H1 (cell line): ENCODE measurements around the gene NFXL1. TPM values are rescaled to one million over a fixed set of nuclear protein-coding genes. Genes with fewer than 3 reads are reported as not detected.

Source experiments
- ASH2L ChIP-seq: fragments of 200-600, 300-600 bp; sonication (generic); IDR thresholded peaks from one replicate; pipeline ENCODE4 v1.7.1; 2017; ENCODE audit warnings: low read length
- CHD7 ChIP-seq: fragments of 300-600 bp; sonication (generic); IDR thresholded peaks from 2 replicates; pipeline ENCODE4 v1.7.1; 2012; ENCODE audit warnings: low read length, moderate library complexity, mild to moderate bottlenecking, inconsistent platforms; ENCODE audit not compliant: insufficient replicate concordance
- EP300 ChIP-seq, 2 experiments: IDR thresholded peaks; 1 replicate in 1 of 2; 2 replicates in 1 of 2; pipeline ENCODE4 v1.6.1; 2011 to 2012; ENCODE audit warnings: low read depth in 2 of 2, low read length in 2 of 2, mild to moderate bottlenecking in 2 of 2, borderline replicate concordance in 1 of 2, inconsistent platforms in 1 of 2, moderate library complexity in 1 of 2
- GABPA ChIP-seq: IDR thresholded peaks from 2 replicates; pipeline ENCODE4 v1.6.1; 2011; ENCODE audit warnings: mild to moderate bottlenecking, low read length, moderate library complexity, borderline replicate concordance; ENCODE audit not compliant: insufficient read depth
- GTF2F1 ChIP-seq: IDR thresholded peaks from 2 replicates; pipeline ENCODE4 v1.6.1; 2012; ENCODE audit warnings: low read depth, low read length, improper control_type of control experiment, borderline replicate concordance
- JUN ChIP-seq: IDR thresholded peaks from 2 replicates; pipeline ENCODE4 v1.6.1; 2011; ENCODE audit warnings: low read depth, mild to moderate bottlenecking, improper control_type of control experiment, low read length
- polyA plus RNA-seq, 7 experiments: library from polyadenylated mRNA; depleted of rRNA in 3 of 7; stranded (reverse) in 5 of 7; unstranded in 2 of 7; fragments of >200 nt in 5 of 7; fragments of 200-250 nt in 2 of 7; gene quantifications; 1 replicate in 5 of 7; 2 replicates in 1 of 7; 4 replicates in 1 of 7; pipeline versions ENCODE4 v1.2.1 to v1.2.3, GENCODE V29; 2011 to 2013; ENCODE audit warnings: missing spikeins in 2 of 7, mixed read lengths in 2 of 7
- total RNA-seq: library from RNA; stranded (reverse); fragmentation: NEBNext Ultra II Directional; extraction: Animal tissue kit (Norgen Biotek cat#: 25700); gene quantifications from 2 replicates; pipeline ENCODE4 v1.2.1, GENCODE V29; 2021

Gene NFXL1
- total and polyA plus RNA-seq, 2 of the 8 experiments (the other 6 are each of a cell fraction or from before 2014, with no cell fraction given), result 10.0 to 29.5 TPM

GRCh38 chr4:47879458-47879857 is 34.9 kb downstream of the NFXL1 start (continued):
- no peak for TF ChIP-seq CHD7
- TF ChIP-seq JUN, result no peak
- no peak for TF ChIP-seq ASH2L
- TF ChIP-seq GTF2F1, result no peak
- no peak for TF ChIP-seq EP300 (IDR thresholded peaks at IDR 0.05; ENCODE audit: borderline replicate concordance in 1 of 2, low read depth in 2 of 2, low read length in 2 of 2)
- TF ChIP-seq GABPA, result no peak
- TF ChIP-seq, all 59 proteins: peak for 0
